Tibial nerve (tissue), 4 donors: ENCODE measurements around the gene USP37. TPM values are rescaled to one million over a fixed set of nuclear protein-coding genes. Genes with fewer than 3 reads are reported as not detected.

Source experiments
- DNase-seq, 2 donors: peaks; one replicate each; pipeline ENCODE4 v3.0.0-alpha.2; 2019; ENCODE audit warnings: low spot score in 2 of 2
- H3K27ac ChIP-seq, 4 donors: fragments of 200-600 bp; sonication (generic) in 3 of 4; one replicate each; pipeline ENCODE4 v1.5.1; 2017 to 2019; ENCODE audit warnings: mild to moderate bottlenecking in 1 of 4
- H3K27me3 ChIP-seq, 2 donors: fragments of 200-600 bp; sonication (generic) in 1 of 2; one replicate each; pipeline versions ENCODE4 v1.5.1 to v1.6.0; 2017 to 2019
- H3K36me3 ChIP-seq, 3 donors: fragments of 200-600 bp; sonication (generic); one replicate each; pipeline ENCODE4 v1.5.1; 2018 to 2019
- H3K4me1 ChIP-seq, 4 donors: fragments of 200-600 bp; sonication (generic) in 3 of 4; one replicate each; pipeline ENCODE4 v1.5.1; 2017 to 2019
- H3K4me3 ChIP-seq, 4 donors: fragments of 200-600 bp; sonication (generic) in 3 of 4; one replicate each; pipeline ENCODE4 v1.5.1; 2017 to 2019; ENCODE audit warnings: mild to moderate bottlenecking in 1 of 4, moderate library complexity in 1 of 4
- H3K9me3 ChIP-seq, 4 donors: fragments of 200-600 bp; sonication (generic) in 3 of 4; one replicate each; pipeline ENCODE4 v1.5.1; 2017 to 2019
- EP300 ChIP-seq, 2 donors: sonication (generic); formaldehyde crosslinking; IDR thresholded peaks; one replicate each; pipeline ENCODE4 v1.6.1; 2017; ENCODE audit warnings: antibody characterized with exemption in 2 of 2, mild to moderate bottlenecking in 1 of 2
- POLR2A ChIP-seq, 2 donors: fragments of 450-650 bp; IDR thresholded peaks; one replicate each; pipeline ENCODE4 v1.6.1; 2017; ENCODE audit warnings: antibody characterized with exemption in 2 of 2, mild to moderate bottlenecking in 2 of 2, moderate library complexity in 2 of 2
- WGBS, 2 donors: methylation state at CpG; one replicate each; pipeline ENCODE4 v1.1.5; 2018; 5-methylcytosine and 5-hydroxymethylcytosine counted together
- total RNA-seq, 4 donors: library from RNA; depleted of rRNA; stranded (reverse); fragments of >200 nt; gene quantifications; one replicate each; pipeline ENCODE4 v1.1.0, GENCODE V29; 2016
- TF ChIP-seq, protein P1 (sequence below), 5 experiments: fragments of 200-600 bp in 3 of 5; fragments of 450-650 bp in 2 of 5; sonication (generic) in 3 of 5; IDR thresholded peaks; one replicate each; pipeline ENCODE4 v1.5.1; 2016 to 2019; ENCODE audit warnings: antibody characterized with exemption in 5 of 5, mild to moderate bottlenecking in 3 of 5, moderate library complexity in 2 of 5

The USP37 gene
- total RNA-seq, 4 donors from 2014 or later, result 14.0 to 40.8 (median 19.9) TPM

DNA sequence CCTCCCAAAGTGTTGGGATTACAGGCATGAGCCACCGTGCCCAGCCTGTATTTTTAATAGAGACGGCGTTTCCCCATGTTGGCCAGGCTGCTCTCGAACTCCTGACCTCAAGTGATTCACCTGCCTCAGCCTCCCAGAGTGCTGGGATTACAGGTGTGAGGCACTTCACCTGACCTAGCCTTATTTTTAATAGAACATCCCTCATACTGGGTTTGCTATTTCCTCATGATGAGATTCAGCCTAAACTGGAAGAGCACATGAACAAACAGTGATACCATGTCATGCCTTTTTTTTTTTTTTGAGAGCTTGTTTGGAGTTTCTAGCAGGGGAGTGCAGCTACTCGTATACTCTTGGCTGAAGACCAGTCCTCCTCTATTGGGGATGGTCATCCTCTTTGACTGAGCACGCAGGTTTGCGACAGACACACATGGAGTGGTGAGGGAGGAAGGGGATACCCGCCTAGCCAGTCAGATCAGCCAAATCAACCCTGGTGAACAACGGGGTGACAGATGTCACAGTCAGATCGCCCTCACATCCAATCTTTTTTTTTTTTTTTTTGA lies 67.6 kb downstream of the USP37 start:
- no peak for DNase-seq
- WGBS, 2 donors, result 91 to 96% methylated on average over 10 of the region's 10 CpGs
- TF ChIP-seq EP300 (IDR thresholded peaks at IDR 0.05) (no peak), POLR2A (IDR thresholded peaks at IDR 0.05) (no peak)
- TF ChIP-seq, protein P1, sequence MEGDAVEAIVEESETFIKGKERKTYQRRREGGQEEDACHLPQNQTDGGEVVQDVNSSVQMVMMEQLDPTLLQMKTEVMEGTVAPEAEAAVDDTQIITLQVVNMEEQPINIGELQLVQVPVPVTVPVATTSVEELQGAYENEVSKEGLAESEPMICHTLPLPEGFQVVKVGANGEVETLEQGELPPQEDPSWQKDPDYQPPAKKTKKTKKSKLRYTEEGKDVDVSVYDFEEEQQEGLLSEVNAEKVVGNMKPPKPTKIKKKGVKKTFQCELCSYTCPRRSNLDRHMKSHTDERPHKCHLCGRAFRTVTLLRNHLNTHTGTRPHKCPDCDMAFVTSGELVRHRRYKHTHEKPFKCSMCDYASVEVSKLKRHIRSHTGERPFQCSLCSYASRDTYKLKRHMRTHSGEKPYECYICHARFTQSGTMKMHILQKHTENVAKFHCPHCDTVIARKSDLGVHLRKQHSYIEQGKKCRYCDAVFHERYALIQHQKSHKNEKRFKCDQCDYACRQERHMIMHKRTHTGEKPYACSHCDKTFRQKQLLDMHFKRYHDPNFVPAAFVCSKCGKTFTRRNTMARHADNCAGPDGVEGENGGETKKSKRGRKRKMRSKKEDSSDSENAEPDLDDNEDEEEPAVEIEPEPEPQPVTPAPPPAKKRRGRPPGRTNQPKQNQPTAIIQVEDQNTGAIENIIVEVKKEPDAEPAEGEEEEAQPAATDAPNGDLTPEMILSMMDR (IDR thresholded peaks at IDR 0.05), result no peak
- Histone ChIP-seq H3K36me3 (peaks cover 0 to 43% (median 6%) of the 10 kb centered on the region in 3 donors), H3K27ac (no peak overlapping the region), H3K9me3 (no peaks in the 10 kb centered on the region), H3K27me3 (no peaks in the 10 kb centered on the region), H3K4me1 (peaks cover 0 to 16% (median 0%) of the 10 kb centered on the region in 4 donors), H3K4me3 (no peak overlapping the region)

DNA sequence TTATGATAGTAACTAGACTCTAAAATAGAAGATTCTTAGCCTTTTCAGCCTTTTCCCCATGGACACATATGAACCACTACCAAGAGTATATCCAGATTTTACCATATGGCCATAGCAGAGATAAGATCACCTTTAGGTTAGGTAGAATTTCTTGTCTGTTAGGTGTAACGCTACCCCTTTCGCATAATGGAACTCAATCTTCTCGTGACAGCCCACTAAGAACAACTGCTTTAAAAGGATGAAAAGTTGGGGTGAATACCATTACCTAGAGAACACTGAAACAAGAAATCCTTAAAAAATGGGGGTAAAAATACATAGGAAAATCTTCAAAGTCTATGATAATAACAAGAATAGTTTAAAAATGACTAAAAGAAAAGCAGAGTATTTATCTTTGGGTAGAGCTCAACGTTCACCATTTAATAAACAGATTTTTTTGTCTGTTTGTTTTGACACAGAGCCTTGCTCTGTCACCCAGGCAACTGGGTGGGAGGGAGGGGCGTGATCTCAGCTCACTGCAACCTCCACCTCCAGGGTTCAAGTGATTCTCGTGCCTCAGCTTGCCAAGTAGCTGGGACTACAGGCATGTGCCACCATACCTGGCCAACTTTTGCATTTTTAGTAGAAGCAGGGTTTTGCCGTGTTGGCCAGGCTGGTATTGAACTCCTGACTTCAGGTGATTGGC lies 82.0 kb downstream of the USP37 start:
- H3K36me3 ChIP-seq, result peaks cover 2 to 74% (median 11%) of the 10 kb centered on the region in 3 donors
- 67 to 68% methylated on average over 7 of the region's 7 CpGs for WGBS, 2 donors
- H3K4me3 ChIP-seq, result no peak overlapping the region
- peaks cover 0 to 11% (median 0%) of the 10 kb centered on the region in 4 donors for H3K4me1 ChIP-seq
- no peaks in the 10 kb centered on the region for H3K27me3 ChIP-seq
- no peak for DNase-seq
- no peaks in the 10 kb centered on the region for H3K9me3 ChIP-seq
- H3K27ac ChIP-seq, result no peak overlapping the region
- TF ChIP-seq, protein P1 (IDR thresholded peaks at IDR 0.05), result no peak
- no peak for TF ChIP-seq EP300 (IDR thresholded peaks at IDR 0.05)
- no peak for TF ChIP-seq POLR2A (IDR thresholded peaks at IDR 0.05)

DNA sequence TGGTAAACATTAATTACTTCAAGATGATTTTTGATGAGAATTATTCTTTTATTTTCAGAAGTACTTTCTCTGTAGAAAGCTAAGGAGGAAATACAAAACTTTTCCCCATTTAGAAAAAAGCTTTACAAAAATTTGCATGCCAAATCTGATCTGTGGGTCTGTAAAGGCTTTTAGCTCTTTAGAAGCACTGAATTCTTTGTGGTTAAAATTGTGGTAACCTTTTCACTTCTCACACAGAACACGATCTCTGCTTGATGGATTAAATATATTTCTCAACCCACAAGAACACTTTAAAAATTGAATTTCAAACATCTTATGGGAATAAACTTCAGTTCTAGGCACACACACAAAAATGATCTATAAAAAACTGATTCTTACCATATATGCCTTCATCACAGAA lies 85.5 kb downstream of the USP37 start:
- Histone ChIP-seq H3K27me3 (no peaks in the 10 kb centered on the region), H3K4me3 (no peak overlapping the region), H3K36me3 (peaks cover 6 to 67% (median 8%) of the 10 kb centered on the region in 3 donors), H3K9me3 (no peaks in the 10 kb centered on the region), H3K27ac (peak overlapping the region in 1 of 4 donors; percentile 2), H3K4me1 (peaks cover 0 to 11% (median 0%) of the 10 kb centered on the region in 4 donors)
- WGBS, 2 donors, result 24 to 31% methylated on average over 1 of the region's 1 CpG
- no peak for DNase-seq
- TF ChIP-seq POLR2A (IDR thresholded peaks at IDR 0.05) (no peak), EP300 (IDR thresholded peaks at IDR 0.05) (no peak)
- TF ChIP-seq, protein P1 (IDR thresholded peaks at IDR 0.05), result no peak

DNA sequence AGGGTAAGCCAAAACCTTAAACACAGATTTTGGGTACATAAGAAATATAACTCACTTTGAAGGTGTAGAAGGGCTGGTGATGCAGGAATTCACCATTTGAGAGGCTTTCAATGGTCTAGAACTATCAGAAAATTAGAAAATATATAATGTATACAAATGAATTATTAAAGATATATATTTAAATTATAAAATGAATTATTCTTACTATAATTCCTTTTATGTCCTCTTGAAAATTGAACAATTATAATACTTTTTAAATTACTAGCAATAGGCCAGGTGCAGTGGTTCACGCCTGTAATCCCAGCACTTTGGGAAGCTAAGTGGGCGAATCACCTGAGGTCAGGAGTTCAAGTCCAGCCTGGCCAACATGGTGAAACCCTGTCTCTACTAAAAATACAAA lies 88.6 kb downstream of the USP37 start:
- Histone ChIP-seq H3K27me3 (no peaks in the 10 kb centered on the region), H3K36me3 (peaks cover 0 to 52% (median 8%) of the 10 kb centered on the region in 3 donors), H3K27ac (no peak overlapping the region), H3K9me3 (no peaks in the 10 kb centered on the region), H3K4me3 (no peak overlapping the region), H3K4me1 (peaks cover 0 to 12% (median 0%) of the 10 kb centered on the region in 4 donors)
- TF ChIP-seq EP300 (IDR thresholded peaks at IDR 0.05) (no peak), POLR2A (IDR thresholded peaks at IDR 0.05) (no peak)
- TF ChIP-seq, protein P1 (IDR thresholded peaks at IDR 0.05), result no peak
- no peak for DNase-seq
- WGBS, 2 donors, result 94 to 98% methylated on average over 2 of the region's 2 CpGs

DNA sequence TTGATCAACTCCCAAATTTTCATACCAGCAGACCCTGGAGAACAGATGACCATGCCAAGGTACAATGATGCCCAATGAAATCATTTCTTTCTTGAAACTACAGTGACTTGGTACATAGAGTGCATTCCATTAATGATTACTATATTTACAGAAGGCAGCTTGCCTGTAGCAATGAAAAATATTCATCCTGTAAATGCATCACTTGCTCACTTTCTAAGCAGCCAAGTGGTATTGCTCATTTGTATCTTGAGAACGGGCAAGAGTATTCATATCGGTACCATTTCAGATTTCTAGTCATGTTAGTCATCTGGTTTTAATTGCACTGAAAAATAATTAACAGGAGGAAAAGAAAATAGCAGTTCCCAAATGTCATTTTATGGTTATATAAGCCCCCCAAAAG lies 89.6 kb downstream of the USP37 start:
- H3K27me3 ChIP-seq, result no peaks in the 10 kb centered on the region
- no peak for DNase-seq
- H3K4me3 ChIP-seq, result no peak overlapping the region
- peaks cover 0 to 55% (median 8%) of the 10 kb centered on the region in 3 donors for H3K36me3 ChIP-seq
- TF ChIP-seq EP300 (IDR thresholded peaks at IDR 0.05), result no peak
- TF ChIP-seq, protein P1 (IDR thresholded peaks at IDR 0.05), result no peak
- TF ChIP-seq POLR2A (IDR thresholded peaks at IDR 0.05), result no peak
- H3K4me1 ChIP-seq, result peaks cover 0 to 12% (median 0%) of the 10 kb centered on the region in 4 donors
- H3K27ac ChIP-seq, result no peak overlapping the region
- no peaks in the 10 kb centered on the region for H3K9me3 ChIP-seq
- WGBS, 2 donors, result 80 to 84% methylated on average over 2 of the region's 2 CpGs
